Left colon (tissue), 2 donors: ENCODE results near the gene CGN. TPM values are rescaled to one million over a fixed set of nuclear protein-coding genes. Genes with fewer than 3 reads are reported as not detected.

Experiments
- ATAC-seq: fragments of 200-7000 bp; cut with Tn5 transposase; one replicate; pipeline ENCODE4 v1.9.1; 2020; ENCODE audit warnings: mild to moderate bottlenecking, moderate library complexity
- DNase-seq, 2 donors: peaks; one replicate each; pipeline ENCODE4 v3.0.0-alpha.2; 2020
- intact Hi-C, 2 donors: fragments of 100-400 bp; cut with DNase I in 1 of 2; cut with micrococcal nuclease in 1 of 2; formaldehyde crosslinking; loops; one replicate each; pipeline versions ENCODE4 v1.11.2 to v1.14.0; 2022; cut with DNase I, micrococcal nuclease
- total RNA-seq, 2 donors: library from RNA; stranded (reverse); fragmentation: NEBNext Ultra II Directional; extraction: Animal tissue kit (Norgen Biotek cat#: 25700); gene quantifications; one replicate each; pipeline ENCODE4 v1.2.1, GENCODE V29; 2021
- donor health status: DM: no; HTN: no; CAD: no.
- donor health status: DM: yes; HTN: yes; CAD: no.

The CGN gene
- total RNA-seq, 2 donors from 2014 or later: 182 to 188 TPM

GRCh38 chr1:151494741-151495281 is 16.4 kb upstream of the CGN start:
- ATAC-seq (peak; percentile 60), DNase-seq (no peak)
- intact Hi-C loops: no loop called here

- no peak for DNase-seq
- intact Hi-C loops: no loop called here
- ATAC-seq: no peak
Observed at GRCh38 chr1:151495316-151495715, 15.9 kb upstream of the CGN start.

GRCh38 chr1:151499365-151499764 is 11.8 kb upstream of the CGN start:
- DNase-seq (no peak), ATAC-seq (peak; percentile 71)
- intact Hi-C loops: no loop called here

- DNase-seq (no peak), ATAC-seq (peak; percentile 70)
- intact Hi-C loops: no loop called here
Observed at GRCh38 chr1:151499930-151500329, 11.3 kb upstream of the CGN start.

GRCh38 chr1:151501474-151501873 is 9.7 kb upstream of the CGN start:
- ATAC-seq (peak; percentile 72), DNase-seq (no peak)
- intact Hi-C loops: no loop called here

- intact Hi-C loops: no loop called here
- ATAC-seq: peak; percentile 19
Observed at GRCh38 chr1:151502035-151502700, 9.0 kb upstream of the CGN start.

GRCh38 chr1:151502859-151503780 is 8.1 kb upstream of the CGN start:
- ATAC-seq (peak; percentile 42), DNase-seq (no peak)
- intact Hi-C loops: no loop called here

More at GRCh38 chr1:151502035-151502700, 9.0 kb upstream of the CGN start:
- DNase-seq: no peak

- DNase-seq (no peak), ATAC-seq (no peak)
- intact Hi-C loops: no loop called here
Observed at GRCh38 chr1:151504252-151504651, 6.9 kb upstream of the CGN start.

- intact Hi-C loops: no loop called here
- ATAC-seq (no peak), DNase-seq (no peak)
Observed at GRCh38 chr1:151504759-151505158, 6.4 kb upstream of the CGN start.

- DNase-seq (peak; percentile 47 to 80), ATAC-seq (peak; percentile 18)
- intact Hi-C loops: no loop called here
Observed at GRCh38 chr1:151508833-151509232, 2.4 kb upstream of the CGN start.

GRCh38 chr1:151509350-151510019 is 1.7 kb upstream of the CGN start:
- no peak for ATAC-seq
- intact Hi-C loops: no loop called here

GRCh38 chr1:151510020-151510405 is 1.2 kb upstream of the CGN start:
- intact Hi-C loops: no loop called here
- DNase-seq (peak; percentile 62 to 84), ATAC-seq (peak; percentile 46)

More at GRCh38 chr1:151509350-151510019, 1.7 kb upstream of the CGN start:
- peak in 1 of 2 donors; percentile 35 for DNase-seq

GRCh38 chr1:151510614-151510956 is 602 bp upstream of the CGN start:
- DNase-seq (no peak), ATAC-seq (no peak)
- intact Hi-C loops: no loop called here

- intact Hi-C loops: no loop called here
- peak in 1 of 2 donors; percentile 72 for DNase-seq
- peak; percentile 21 for ATAC-seq
Observed at GRCh38 chr1:151511636-151512215, 539 bp downstream of the CGN start.

GRCh38 chr1:151512326-151512725 is 1.1 kb downstream of the CGN start:
- peak in 1 of 2 donors; percentile 29 for DNase-seq
- intact Hi-C loops: no loop called here
- ATAC-seq: no peak

GRCh38 chr1:151512801-151513625 is 1.8 kb downstream of the CGN start:
- ATAC-seq (peak; percentile 46), DNase-seq (peak; percentile 79 to 86)
- intact Hi-C loops: no loop called here

- ATAC-seq: peak; percentile 60
- intact Hi-C loops: no loop called here
- peak; percentile 88 to 94 for DNase-seq
Observed at GRCh38 chr1:151513626-151514121, 2.5 kb downstream of the CGN start.

GRCh38 chr1:151514366-151514765 is 3.2 kb downstream of the CGN start:
- peak; percentile 2 for ATAC-seq
- DNase-seq: no peak
- intact Hi-C loops: no loop called here
